HL-60 (cell line): Measurements from ENCODE around the gene HPD.

Experiments
- DNase-seq, 2 experiments: peaks; one replicate each; pipeline ENCODE4 v3.0.0-alpha.2; 2010 to 2020; ENCODE audit warnings: low read depth in 1 of 2, low spot score in 1 of 2
- H3K27ac ChIP-seq: fragments of 250-450 bp; sonication (Bioruptor Pico); replicated peaks from 2 replicates; pipeline ENCODE4 v1.5.1; 2020; ENCODE audit warnings: mild to moderate bottlenecking, moderate library complexity
- H3K27me3 ChIP-seq: fragments of 250-450 bp; sonication (Bioruptor Pico); 2 replicates; pipeline ENCODE4 v1.5.1; 2021; ENCODE audit warnings: mild to moderate bottlenecking, moderate library complexity; ENCODE audit not compliant: insufficient read depth, poor library complexity, severe bottlenecking
- H3K4me3 ChIP-seq: replicated peaks from 2 replicates; pipeline ENCODE4 v1.5.1; 2011; ENCODE audit warnings: mild to moderate bottlenecking, control low read depth, low read length; ENCODE audit not compliant: insufficient read depth
- CTCF ChIP-seq: IDR thresholded peaks from one replicate; pipeline ENCODE4 v1.5.1; 2011; ENCODE audit warnings: low read length, control low read depth, inconsistent platforms; ENCODE audit not compliant: insufficient read depth
- GABPA ChIP-seq: IDR thresholded peaks from 2 replicates; pipeline ENCODE4 v1.6.1; 2012; ENCODE audit warnings: low read depth
- POLR2AphosphoS5 ChIP-seq: IDR thresholded peaks from 2 replicates; pipeline ENCODE4 v1.6.1; 2012; ENCODE audit warnings: low read depth
- REST ChIP-seq: IDR thresholded peaks from 2 replicates; pipeline ENCODE4 v1.6.1; 2012; ENCODE audit warnings: low read depth; ENCODE audit not compliant: insufficient replicate concordance
- SPI1 ChIP-seq: IDR thresholded peaks from 2 replicates; pipeline ENCODE4 v1.6.1; 2012; ENCODE audit warnings: low read depth, mild to moderate bottlenecking, borderline replicate concordance
- long read RNA-seq: library from polyadenylated mRNA; unstranded; transcript quantifications from one replicate; pipeline ENCODE4 v2.0.0, GENCODE V29; 2020

Gene HPD
- long read RNA-seq, partial matches to known transcripts: 23 of 24 reads
- long read RNA-seq, other reads (novel, unspliced or antisense): 1 of 24 reads

GRCh38 chr12:121858662-121859572 lies at the start of gene HPD:
HPD (minus strand) TSS chr12:121858859; CDS start chr12:121858823, 36 bp downstream.
- DNase-seq: no peak
- Histone ChIP-seq H3K27ac (no peak within 1 kb of the TSS), H3K4me3 (no peak within 1 kb of the TSS), H3K27me3 (no peaks in the 10 kb centered on the region)
- TF ChIP-seq POLR2AphosphoS5 (no peak), CTCF (no peak), SPI1 (no peak), GABPA (no peak), REST (no peak)

GRCh38 chr12:121905746-121906145 lies 47.1 kb upstream of the HPD start:
- no peaks in the 10 kb centered on the region for H3K27me3 ChIP-seq
- H3K4me3 ChIP-seq: no peak overlapping the region
- no peak overlapping the region for H3K27ac ChIP-seq
- no peak for DNase-seq
- TF ChIP-seq POLR2AphosphoS5 (no peak), GABPA (no peak), REST (no peak), CTCF (no peak), SPI1 (no peak)

GRCh38 chr12:121903202-121903601 lies 44.5 kb upstream of the HPD start:
- no peaks in the 10 kb centered on the region for H3K27me3 ChIP-seq
- H3K4me3 ChIP-seq: no peak overlapping the region
- no peak for DNase-seq
- TF ChIP-seq REST: no peak
- TF ChIP-seq CTCF: no peak
- no peak for TF ChIP-seq SPI1
- TF ChIP-seq POLR2AphosphoS5: no peak
- no peak for TF ChIP-seq GABPA
- H3K27ac ChIP-seq: no peak overlapping the region
